GM08714 (cell line): ENCODE data around the gene NYNRIN.

Experiments
- H3K4me3 ChIP-seq: fragments of 200-500 bp; sonication (Bioruptor generic); 2 replicates; pipeline ENCODE4 v1.5.1; 2014; ENCODE audit warnings: mild to moderate bottlenecking, low read length, inconsistent platforms
- ZNF274 ChIP-seq: IDR thresholded peaks from 2 replicates; pipeline ENCODE4 v1.6.1; 2012; ENCODE audit warnings: mild to moderate bottlenecking, low read depth, low read length

NYNRIN gene

GRCh38 chr14:24394275-24394674 lies 4.5 kb upstream of the NYNRIN start:
- TF ChIP-seq ZNF274: no peak
- H3K4me3 ChIP-seq: no peak overlapping the region

GRCh38 chr14:24395609-24396582 lies 2.9 kb upstream of the NYNRIN start:
- TF ChIP-seq ZNF274: no peak
- H3K4me3 ChIP-seq: no peak overlapping the region

GRCh38 chr14:24397639-24398292 lies 1.0 kb upstream of the NYNRIN start:
- no peak overlapping the region for H3K4me3 ChIP-seq
- no peak for TF ChIP-seq ZNF274

GRCh38 chr14:24398293-24398652 lies 530 bp upstream of the NYNRIN start:
- no peak for TF ChIP-seq ZNF274
- H3K4me3 ChIP-seq: no peak overlapping the region

GRCh38 chr14:24399447-24399822 lies 632 bp downstream of the NYNRIN start:
- H3K4me3 ChIP-seq: no peak overlapping the region
- TF ChIP-seq ZNF274: no peak

- no peak for TF ChIP-seq ZNF274
- no peak overlapping the region for H3K4me3 ChIP-seq
Measured at GRCh38 chr14:24399999-24400718, 1.4 kb downstream of the NYNRIN start.

GRCh38 chr14:24401810-24402702 lies 3.3 kb downstream of the NYNRIN start:
- TF ChIP-seq ZNF274: no peak
- H3K4me3 ChIP-seq: no peak overlapping the region

GRCh38 chr14:24403294-24403998 lies 4.6 kb downstream of the NYNRIN start:
- H3K4me3 ChIP-seq: no peak overlapping the region
- no peak for TF ChIP-seq ZNF274

- no peak for TF ChIP-seq ZNF274
- no peak overlapping the region for H3K4me3 ChIP-seq
Measured at GRCh38 chr14:24404814-24405213, 6.0 kb downstream of the NYNRIN start.

GRCh38 chr14:24406416-24406815 lies 7.6 kb downstream of the NYNRIN start:
- no peak overlapping the region for H3K4me3 ChIP-seq
- TF ChIP-seq ZNF274: no peak

- H3K4me3 ChIP-seq: no peak overlapping the region
Measured at GRCh38 chr14:24407608-24408325, 9.0 kb downstream of the NYNRIN start.

GRCh38 chr14:24408764-24409163 lies 10.0 kb downstream of the NYNRIN start:
- TF ChIP-seq ZNF274: no peak
- no peak overlapping the region for H3K4me3 ChIP-seq

More at GRCh38 chr14:24407608-24408325, 9.0 kb downstream of the NYNRIN start:
- no peak for TF ChIP-seq ZNF274

GRCh38 chr14:24409192-24409591 lies 10.4 kb downstream of the NYNRIN start:
- no peak overlapping the region for H3K4me3 ChIP-seq
- no peak for TF ChIP-seq ZNF274
